Measurements from ENCODE around the gene ATG2A. TPM values are rescaled to one million over a fixed set of nuclear protein-coding genes. Genes with fewer than 3 reads are reported as not detected.

ATG2A gene
- total and polyA plus RNA-seq, 9 of the 15 experiments (the other 6 are each of a cell fraction or from before 2014, with no cell fraction given): 0.25 to 45.9 (median 5.2) TPM

GRCh38 chr11:64891880-64892279, 25.1 kb downstream of the ATG2A start:
- Histone ChIP-seq H3K36me3 (ENCODE audit: control insufficient read depth, insufficient read depth, low read length) (peaks cover 19% of the 10 kb centered on the region; the same call in 1 of the 3 replicates), H3K4me2 (ENCODE audit: insufficient read depth, low read length) (no peak overlapping the region), H3K9me3 (replicated peaks; ENCODE audit: control insufficient read depth, insufficient read depth, low read depth, low read length) (no peaks in the 10 kb centered on the region), H3K79me2 (ENCODE audit: control insufficient read depth, insufficient read depth, low read length) (no peaks in the 10 kb centered on the region), H4K20me1 (replicated peaks; ENCODE audit: control insufficient read depth, insufficient read depth, low read length) (no peaks in the 10 kb centered on the region), H3K9me1 (ENCODE audit: control insufficient read depth, insufficient read depth, low read length) (no peaks in the 10 kb centered on the region), H3K4me1 (replicated peaks in 1 of 2; ENCODE audit: control insufficient read depth in 2 of 2, insufficient read depth in 2 of 2, low read length in 2 of 2) (peaks cover 32 to 96% of the 10 kb centered on the region in 2 experiments), H3K4me3 (no peak overlapping the region), H3K27me3 (ENCODE audit: control insufficient read depth in 2 of 2, insufficient read depth in 2 of 2, low read length in 2 of 2) (no peaks in the 10 kb centered on the region), H3K27ac (ENCODE audit: extremely low read depth, low read depth, low read length) (no peak overlapping the region; the same call in 2 of the 3 replicates), H3K9ac (ENCODE audit: insufficient read depth in 1 of 2, low read depth in 2 of 2, low read length in 2 of 2) (peak overlapping the region in 1 of 2 experiments; percentile 71; a peak in 2 of 4 replicates), H2AFZ (ENCODE audit: low read depth, low read length) (no peak overlapping the region)
- WGBS (ENCODE audit: insufficient coverage, low coverage, missing lambda C conversion rate): 68% methylated on average over 5 of the region's 5 CpGs
- ATAC-seq (no peak), FAIRE-seq (no peak), DNase-seq (ENCODE audit: extremely low read depth in 1 of 4, low spot score in 3 of 4) (no peak)
- no TSS peak for BruUV-seq (replicated peaks)
- intact Hi-C loops (cut with micrococcal nuclease): loop anchor here (5.0 kb wide), 1 partner anchor 105 kb away; no protein-coding TSS in a partner anchor
- CTCF ChIA-PET (ENCODE audit: low intra/inter-chr PET ratio): no interaction called here
- in situ Hi-C loops (cut with MboI): loop anchor here (5.0 kb wide), 2 partner anchors 45 to 105 kb away; no protein-coding TSS in a partner anchor
- no peak for TF ChIP-seq E2F5 (CRISPR knock-in tag; IDR thresholded peaks at IDR 0.05)
- peak; percentile 83 for TF ChIP-seq ZNF121 (CRISPR knock-in tag; conservative IDR thresholded peaks at IDR 0.05)
- no peak for TF ChIP-seq IFI16 (CRISPR knock-in tag; IDR thresholded peaks at IDR 0.05)
- no peak for TF ChIP-seq MCM5 (IDR thresholded peaks at IDR 0.05; ENCODE audit: low read depth)
- POLR2A ChIA-PET: interaction anchor here (1.1 to 1.5 kb wide), 3 partner anchors 12 to 43 kb away, joined by 3 to 4 read pairs (median 4); no protein-coding TSS in a partner anchor

Data from K562 (cell line).